Panc1 (cell line): ENCODE results near the gene IL17RE.

Experiments used
- CTCF ChIP-seq: fragments of 450-650 bp; IDR thresholded peaks from 2 replicates; pipeline ENCODE4 v1.5.1; 2017; ENCODE audit warnings: mild to moderate bottlenecking
- POLR2AphosphoS5 ChIP-seq: IDR thresholded peaks from 2 replicates; pipeline ENCODE4 v1.6.1; 2012; ENCODE audit warnings: mild to moderate bottlenecking, low read depth, low read length, moderate library complexity
- REST ChIP-seq, 2 experiments: IDR thresholded peaks; 2 replicates each; pipeline ENCODE4 v1.6.1; 2011 to 2012; ENCODE audit warnings: low read depth in 2 of 2, control low read depth in 1 of 2, low read length in 1 of 2, mild to moderate bottlenecking in 1 of 2, moderate library complexity in 1 of 2; ENCODE audit not compliant: insufficient read depth in 1 of 2
- SIN3A ChIP-seq: IDR thresholded peaks from 2 replicates; pipeline ENCODE4 v1.6.1; 2012; ENCODE audit warnings: low read depth, mild to moderate bottlenecking, low read length, moderate library complexity, borderline replicate concordance; ENCODE audit not compliant: insufficient read depth

GRCh38 chr3:9940746-9941145 is 38.1 kb downstream of the IL17RE start:
- TF ChIP-seq REST (IDR thresholded peaks at IDR 0.05; ENCODE audit: insufficient read depth in 1 of 2, low read depth in 2 of 2, low read length in 1 of 2) (no peak), CTCF (no peak), POLR2AphosphoS5 (no peak), SIN3A (no peak)
